Measurements from ENCODE around the gene SYNPR. TPM values are rescaled to one million over a fixed set of nuclear protein-coding genes. Genes with fewer than 3 reads are reported as not detected.

SYNPR gene
- total RNA-seq, 1 donor from 2014 or later, result 0.27 TPM

DNA sequence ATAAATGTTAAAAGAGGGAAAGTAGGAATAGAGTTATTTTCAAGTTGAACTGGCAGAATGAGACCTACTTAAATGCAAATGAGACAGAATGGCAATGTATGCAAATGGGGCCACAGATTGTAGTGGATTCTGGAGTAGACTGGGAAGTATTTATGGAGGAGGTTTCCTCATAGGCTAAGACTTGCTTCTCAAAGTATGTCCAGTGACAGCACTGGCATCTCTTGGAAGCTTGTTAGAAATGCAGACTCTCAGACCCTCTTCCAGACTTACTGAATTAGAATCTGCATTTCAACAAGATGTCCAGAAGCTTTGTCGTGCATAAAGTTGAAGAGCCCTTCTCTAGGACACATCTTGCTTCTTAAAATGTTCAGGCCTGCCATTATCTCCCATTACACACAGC, 306.6 kb downstream of the SYNPR start:
- no peaks in the 10 kb centered on the region for H3K27me3 ChIP-seq (ENCODE audit: insufficient read depth, low read length)
- FAIRE-seq (no peak), DNase-seq (ENCODE audit: low read depth) (no peak)
- Mint-ChIP-seq H3K36me3 (ENCODE audit: low read depth, unreplicated experiment) (no peaks in the 10 kb centered on the region), H3K4me3 (ENCODE audit: unreplicated experiment) (no peak overlapping the region), H3K9me3 (ENCODE audit: unreplicated experiment) (no peaks in the 10 kb centered on the region), H3K27ac (ENCODE audit: unreplicated experiment) (no peak overlapping the region), H3K4me1 (ENCODE audit: low read depth, unreplicated experiment) (peaks cover 12% of the 10 kb centered on the region), H3K27me3 (ENCODE audit: low read depth, unreplicated experiment) (no peaks in the 10 kb centered on the region)
- H3K79me2 ChIP-seq (ENCODE audit: insufficient read depth, low read length), result no peaks in the 10 kb centered on the region
- no peaks in the 10 kb centered on the region for H3K4me1 ChIP-seq (ENCODE audit: insufficient read depth, low read length)
- H3K4me2 ChIP-seq (ENCODE audit: low read length), result no peak overlapping the region
- H3K36me3 ChIP-seq (ENCODE audit: insufficient read depth, low read length), result no peaks in the 10 kb centered on the region
- H3K4me3 ChIP-seq (ENCODE audit: insufficient read depth, low read depth, low read length), result no peak overlapping the region
- no peak overlapping the region for H2AFZ ChIP-seq (ENCODE audit: low read depth, low read length)
- H3K27ac ChIP-seq (ENCODE audit: low read depth, low read length), result no peak overlapping the region
- TF ChIP-seq, protein P1, sequence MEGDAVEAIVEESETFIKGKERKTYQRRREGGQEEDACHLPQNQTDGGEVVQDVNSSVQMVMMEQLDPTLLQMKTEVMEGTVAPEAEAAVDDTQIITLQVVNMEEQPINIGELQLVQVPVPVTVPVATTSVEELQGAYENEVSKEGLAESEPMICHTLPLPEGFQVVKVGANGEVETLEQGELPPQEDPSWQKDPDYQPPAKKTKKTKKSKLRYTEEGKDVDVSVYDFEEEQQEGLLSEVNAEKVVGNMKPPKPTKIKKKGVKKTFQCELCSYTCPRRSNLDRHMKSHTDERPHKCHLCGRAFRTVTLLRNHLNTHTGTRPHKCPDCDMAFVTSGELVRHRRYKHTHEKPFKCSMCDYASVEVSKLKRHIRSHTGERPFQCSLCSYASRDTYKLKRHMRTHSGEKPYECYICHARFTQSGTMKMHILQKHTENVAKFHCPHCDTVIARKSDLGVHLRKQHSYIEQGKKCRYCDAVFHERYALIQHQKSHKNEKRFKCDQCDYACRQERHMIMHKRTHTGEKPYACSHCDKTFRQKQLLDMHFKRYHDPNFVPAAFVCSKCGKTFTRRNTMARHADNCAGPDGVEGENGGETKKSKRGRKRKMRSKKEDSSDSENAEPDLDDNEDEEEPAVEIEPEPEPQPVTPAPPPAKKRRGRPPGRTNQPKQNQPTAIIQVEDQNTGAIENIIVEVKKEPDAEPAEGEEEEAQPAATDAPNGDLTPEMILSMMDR (IDR thresholded peaks at IDR 0.05; ENCODE audit: insufficient read depth, low read depth, low read length), result no peak
- no peak for TF ChIP-seq EZH2 (IDR thresholded peaks at IDR 0.05; ENCODE audit: insufficient read depth, low read length)
- no peaks in the 10 kb centered on the region for H3K9me3 ChIP-seq (ENCODE audit: insufficient read depth, low read depth, low read length)
- H4K20me1 ChIP-seq (ENCODE audit: insufficient read depth, low read length), result no peaks in the 10 kb centered on the region
- H3K9ac ChIP-seq (ENCODE audit: low read length), result no peak overlapping the region

- H3K4me3 Mint-ChIP-seq (ENCODE audit: unreplicated experiment), result no peak overlapping the region
- no peaks in the 10 kb centered on the region for H3K27me3 Mint-ChIP-seq (ENCODE audit: low read depth, unreplicated experiment)
- H3K4me3 ChIP-seq (ENCODE audit: insufficient read depth, low read depth, low read length), result no peak overlapping the region
- H3K79me2 ChIP-seq (ENCODE audit: insufficient read depth, low read length), result no peaks in the 10 kb centered on the region
- no peak overlapping the region for H2AFZ ChIP-seq (ENCODE audit: low read depth, low read length)
- no peak for FAIRE-seq
- H3K27me3 ChIP-seq (ENCODE audit: insufficient read depth, low read length), result no peaks in the 10 kb centered on the region
- H3K36me3 Mint-ChIP-seq (ENCODE audit: low read depth, unreplicated experiment), result no peaks in the 10 kb centered on the region
- no peak overlapping the region for H3K9ac ChIP-seq (ENCODE audit: low read length)
- TF ChIP-seq, protein P1 (IDR thresholded peaks at IDR 0.05; ENCODE audit: insufficient read depth, low read depth, low read length), result no peak
- no peak for TF ChIP-seq EZH2 (IDR thresholded peaks at IDR 0.05; ENCODE audit: insufficient read depth, low read length)
- peaks cover 12% of the 10 kb centered on the region for H3K4me1 Mint-ChIP-seq (ENCODE audit: low read depth, unreplicated experiment)
- no peak overlapping the region for H3K27ac ChIP-seq (ENCODE audit: low read depth, low read length)
- no peak overlapping the region for H3K27ac Mint-ChIP-seq (ENCODE audit: unreplicated experiment)
- H3K36me3 ChIP-seq (ENCODE audit: insufficient read depth, low read length), result no peaks in the 10 kb centered on the region
- no peak for DNase-seq (ENCODE audit: low read depth)
- H3K9me3 ChIP-seq (ENCODE audit: insufficient read depth, low read depth, low read length), result no peaks in the 10 kb centered on the region
- H4K20me1 ChIP-seq (ENCODE audit: insufficient read depth, low read length), result no peaks in the 10 kb centered on the region
- no peaks in the 10 kb centered on the region for H3K9me3 Mint-ChIP-seq (ENCODE audit: unreplicated experiment)
- no peak overlapping the region for H3K4me2 ChIP-seq (ENCODE audit: low read length)
- H3K4me1 ChIP-seq (ENCODE audit: insufficient read depth, low read length), result no peaks in the 10 kb centered on the region
Measured at GRCh38 chr3:63585927-63586326, 307.8 kb downstream of the SYNPR start.

DNA sequence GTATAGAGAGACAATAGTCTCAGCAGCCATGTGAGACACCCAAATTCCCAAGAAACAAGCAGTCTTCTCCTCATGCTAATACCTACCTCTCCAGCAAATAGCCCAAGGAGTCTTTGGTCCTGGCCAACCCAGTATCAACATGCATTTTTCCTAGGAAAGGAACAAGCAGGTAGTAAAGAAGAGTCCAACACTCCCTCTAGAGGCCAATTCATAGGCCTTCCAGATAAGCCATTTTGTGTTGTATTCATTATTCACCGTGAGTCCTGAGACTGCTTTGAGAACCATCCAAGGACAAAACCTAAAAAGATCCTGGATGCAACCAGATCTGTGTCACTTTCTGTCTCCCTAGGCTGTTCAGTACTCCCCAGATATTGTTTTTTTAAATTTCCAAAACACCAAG, 310.8 kb downstream of the SYNPR start:
- H3K36me3 Mint-ChIP-seq (ENCODE audit: low read depth, unreplicated experiment), result no peaks in the 10 kb centered on the region
- no peak for FAIRE-seq

More for the DNA sequence above, 310.8 kb downstream of the SYNPR start:
- H3K4me3 Mint-ChIP-seq (ENCODE audit: unreplicated experiment), result no peak overlapping the region
- no peaks in the 10 kb centered on the region for H3K9me3 Mint-ChIP-seq (ENCODE audit: unreplicated experiment)
- H4K20me1 ChIP-seq (ENCODE audit: insufficient read depth, low read length), result no peaks in the 10 kb centered on the region
- no peak overlapping the region for H3K9ac ChIP-seq (ENCODE audit: low read length)
- no peaks in the 10 kb centered on the region for H3K79me2 ChIP-seq (ENCODE audit: insufficient read depth, low read length)
- H3K4me3 ChIP-seq (ENCODE audit: insufficient read depth, low read depth, low read length), result no peak overlapping the region
- H3K27ac ChIP-seq (ENCODE audit: low read depth, low read length), result no peak overlapping the region
- H3K36me3 ChIP-seq (ENCODE audit: insufficient read depth, low read length), result no peaks in the 10 kb centered on the region
- TF ChIP-seq, protein P1 (IDR thresholded peaks at IDR 0.05; ENCODE audit: insufficient read depth, low read depth, low read length), result no peak
- no peak for TF ChIP-seq EZH2 (IDR thresholded peaks at IDR 0.05; ENCODE audit: insufficient read depth, low read length)
- no peaks in the 10 kb centered on the region for H3K9me3 ChIP-seq (ENCODE audit: insufficient read depth, low read depth, low read length)
- H3K27me3 ChIP-seq (ENCODE audit: insufficient read depth, low read length), result peaks cover 3% of the 10 kb centered on the region
- DNase-seq (ENCODE audit: low read depth), result no peak
- peaks cover 4% of the 10 kb centered on the region for H3K4me1 Mint-ChIP-seq (ENCODE audit: low read depth, unreplicated experiment)
- no peaks in the 10 kb centered on the region for H3K27me3 Mint-ChIP-seq (ENCODE audit: low read depth, unreplicated experiment)
- no peak overlapping the region for H3K4me2 ChIP-seq (ENCODE audit: low read length)
- no peak overlapping the region for H3K27ac Mint-ChIP-seq (ENCODE audit: unreplicated experiment)
- H2AFZ ChIP-seq (ENCODE audit: low read depth, low read length), result no peak overlapping the region
- H3K4me1 ChIP-seq (ENCODE audit: insufficient read depth, low read length), result no peaks in the 10 kb centered on the region
